GM23338 (cell line): ENCODE data around the gene ZBP1. TPM values are rescaled to one million over a fixed set of nuclear protein-coding genes. Genes with fewer than 3 reads are reported as not detected.

Source experiments
- ATAC-seq: fragments of 200-7000 bp; cut with Tn5 transposase; 3 replicates; pipeline ENCODE4 v1.9.1; 2020
- DNase-seq: peaks from one replicate; pipeline ENCODE4 v3.0.0-alpha.2; 2015; ENCODE audit warnings: low spot score
- H2AFZ ChIP-seq: fragments of 200-600 bp; sonication (generic); 2 replicates; pipeline ENCODE4 v1.8.0; 2016; ENCODE audit warnings: antibody characterized with exemption, mild to moderate bottlenecking, moderate library complexity
- H3F3A ChIP-seq: fragments of 200-600 bp; sonication (generic); replicated peaks from 2 replicates; pipeline ENCODE4 v1.8.0; 2017; ENCODE audit warnings: antibody characterized with exemption, mixed run types, low read depth
- H3K27ac ChIP-seq: fragments of 200-600 bp; sonication (generic); 2 replicates; pipeline ENCODE4 v1.6.1; 2016; ENCODE audit warnings: low read depth
- H3K27me3 ChIP-seq: fragments of 200-600 bp; sonication (generic); 2 replicates; pipeline ENCODE4 v1.8.0; 2016; ENCODE audit warnings: mild to moderate bottlenecking, mixed run types, moderate library complexity; ENCODE audit not compliant: insufficient read depth
- H3K36me3 ChIP-seq: fragments of 200-600 bp; sonication (generic); 2 replicates; pipeline ENCODE4 v1.8.0; 2016; ENCODE audit warnings: mild to moderate bottlenecking; ENCODE audit not compliant: insufficient read depth
- H3K4me1 ChIP-seq: fragments of 200-600 bp; sonication (generic); 2 replicates; pipeline ENCODE4 v1.8.0; 2016; ENCODE audit warnings: mild to moderate bottlenecking, moderate library complexity; ENCODE audit not compliant: insufficient read depth
- H3K4me2 ChIP-seq: fragments of 200-600 bp; sonication (generic); 2 replicates; pipeline ENCODE4 v1.7.1; 2017; ENCODE audit warnings: mixed run types
- H3K4me3 ChIP-seq: fragments of 200-600 bp; sonication (generic); 2 replicates; pipeline ENCODE4 v1.6.1; 2016; ENCODE audit warnings: mixed run types
- H3K79me2 ChIP-seq: fragments of 200-600 bp; sonication (generic); replicated peaks from 2 replicates; pipeline ENCODE4 v1.8.0; 2017; ENCODE audit warnings: mild to moderate bottlenecking; ENCODE audit not compliant: insufficient read depth
- H3K9me2 ChIP-seq: fragments of 200-600 bp; sonication (generic); 2 replicates; pipeline ENCODE4 v1.8.0; 2017; ENCODE audit not compliant: insufficient read depth
- H4K20me1 ChIP-seq: fragments of 200-600 bp; sonication (generic); replicated peaks from 2 replicates; pipeline ENCODE4 v1.8.0; 2017; ENCODE audit warnings: mild to moderate bottlenecking; ENCODE audit not compliant: insufficient read depth
- H3K27ac Mint-ChIP-seq: 2 replicates; pipeline ENCODE4 v1.8.0; 2020; ENCODE audit warnings: inconsistent platforms, mild to moderate bottlenecking, moderate library complexity, mixed read lengths
- H3K27me3 Mint-ChIP-seq: 3 replicates; pipeline ENCODE4 v1.8.0; 2022; ENCODE audit warnings: low read depth, mild to moderate bottlenecking, moderate library complexity, mixed read lengths, inconsistent platforms; ENCODE audit not compliant: insufficient read depth, poor library complexity
- H3K36me3 Mint-ChIP-seq: 3 replicates; pipeline ENCODE4 v1.8.0; 2021; ENCODE audit warnings: low read depth, mild to moderate bottlenecking, inconsistent platforms, moderate library complexity, mixed read lengths
- H3K4me1 Mint-ChIP-seq: 3 replicates; pipeline ENCODE4 v1.8.0; 2020; ENCODE audit warnings: mild to moderate bottlenecking, inconsistent platforms, mixed read lengths
- H3K4me3 Mint-ChIP-seq: 3 replicates; pipeline ENCODE4 v1.8.0; 2021; ENCODE audit warnings: moderate library complexity, mild to moderate bottlenecking, inconsistent platforms, mixed read lengths
- H3K9me3 Mint-ChIP-seq: 3 replicates; pipeline ENCODE4 v1.8.0; 2020; ENCODE audit warnings: moderate library complexity, mild to moderate bottlenecking, inconsistent platforms, mixed read lengths
- CREB1 ChIP-seq: fragments of 250-450 bp; sonication (Bioruptor Pico); IDR thresholded peaks from 2 replicates; pipeline ENCODE4 v1.5.0; 2020; ENCODE audit warnings: low read depth, mild to moderate bottlenecking, moderate library complexity
- CTCF ChIP-seq, 2 experiments: fragments of 200-600 bp in 1 of 2; sonication (generic) in 1 of 2; conservative IDR thresholded peaks; 2 replicates each; pipeline versions ENCODE4 v1.5.1 to v1.6.1; 2016 to 2017; ENCODE audit warnings: antibody characterized with exemption in 2 of 2, low read depth in 2 of 2, mild to moderate bottlenecking in 2 of 2, moderate library complexity in 1 of 2
- ETS1 ChIP-seq: IDR thresholded peaks from 2 replicates; pipeline ENCODE4 v1.6.1; 2016; ENCODE audit warnings: antibody characterized with exemption
- EZH2phosphoT487 ChIP-seq: fragments of 200-600 bp; sonication (generic); IDR thresholded peaks from one replicate; pipeline ENCODE4 v1.8.1; 2018; ENCODE audit warnings: antibody characterized with exemption; ENCODE audit not compliant: unreplicated experiment
- NANOG ChIP-seq: IDR thresholded peaks from 2 replicates; pipeline ENCODE4 v1.6.1; 2016; ENCODE audit warnings: antibody characterized with exemption, borderline replicate concordance
- POLR2AphosphoS5 ChIP-seq: IDR thresholded peaks from 2 replicates; pipeline ENCODE4 v1.6.1; 2016; ENCODE audit warnings: antibody characterized with exemption, low read depth
- STAT1 ChIP-seq: IDR thresholded peaks from one replicate; pipeline ENCODE4 v1.6.1; 2016; ENCODE audit warnings: antibody characterized with exemption; ENCODE audit not compliant: unreplicated experiment
- ZNF114 ChIP-seq: fragments of 250-450 bp; sonication (Bioruptor Pico); IDR thresholded peaks from 2 replicates; pipeline ENCODE4 v1.5.0; 2020; ENCODE audit warnings: mild to moderate bottlenecking, moderate library complexity
- ZNF331 ChIP-seq: fragments of 250-450 bp; sonication (Bioruptor Pico); IDR thresholded peaks from 2 replicates; pipeline ENCODE4 v1.5.0; 2020; ENCODE audit warnings: low read depth, mild to moderate bottlenecking, moderate library complexity
- ZNF462 ChIP-seq: fragments of 250-450 bp; sonication (Bioruptor Pico); IDR thresholded peaks from 2 replicates; pipeline ENCODE4 v1.5.0; 2020; ENCODE audit warnings: mild to moderate bottlenecking, moderate library complexity
- polyA plus RNA-seq: library from polyadenylated mRNA; unstranded; fragments of >200 nt; fragmentation: Nextera tagmentation; extraction: Ambion mirVana; gene quantifications from 2 replicates; pipeline ENCODE4 v1.2.1, GENCODE V29; 2016
- total RNA-seq: library from RNA; depleted of rRNA; stranded (reverse); fragments of >200 nt; shearing (Covaris generic); gene quantifications from 2 replicates; pipeline ENCODE4 v1.2.3, GENCODE V29; 2014

The ZBP1 gene
- total and polyA plus RNA-seq, 2 experiments from 2014 or later, result not detected

GRCh38 chr20:57567471-57568079 lies 52.7 kb downstream of the ZBP1 start (continued):
- TF ChIP-seq ZNF462 (CRISPR knock-in tag) (no peak), POLR2AphosphoS5 (no peak), CREB1 (no peak), NANOG (no peak), EZH2phosphoT487 (no peak), STAT1 (no peak), ZNF114 (no peak), ZNF331 (CRISPR knock-in tag) (no peak)

- ATAC-seq (no peak), DNase-seq (no peak)
- no peaks in the 10 kb centered on the region for H3K36me3 ChIP-seq
- Mint-ChIP-seq H3K9me3 (peaks cover 1% of the 10 kb centered on the region; the same call in 1 of the 3 replicates), H3K27ac (no peak overlapping the region), H3K4me1 (no peaks in the 10 kb centered on the region), H3K36me3 (no peaks in the 10 kb centered on the region), H3K27me3 (peaks cover 5% of the 10 kb centered on the region), H3K4me3 (no peak overlapping the region)
- H2AFZ ChIP-seq, result no peak overlapping the region
- no peaks in the 10 kb centered on the region for H3K27me3 ChIP-seq
- no peaks in the 10 kb centered on the region for H4K20me1 ChIP-seq
- H3F3A ChIP-seq, result no peaks in the 10 kb centered on the region
- H3K4me2 ChIP-seq, result no peak overlapping the region
- no peaks in the 10 kb centered on the region for H3K4me1 ChIP-seq
- H3K9me2 ChIP-seq, result 0 out of 2 replicates have a peak, but pooled peaks cover 6% of the 10 kb centered on the region
- H3K4me3 ChIP-seq, result no peak overlapping the region
- no peaks in the 10 kb centered on the region for H3K79me2 ChIP-seq
- H3K27ac ChIP-seq, result no peak overlapping the region
- TF ChIP-seq EZH2phosphoT487, result no peak
- no peak for TF ChIP-seq ETS1
- no peak for TF ChIP-seq NANOG
- TF ChIP-seq CTCF (conservative IDR thresholded peaks at IDR 0.05; ENCODE audit: low read depth in 2 of 2), result no peak
Observed at GRCh38 chr20:57566803-57567459, 53.3 kb downstream of the ZBP1 start.
